GM12878 (cell line): ENCODE measurements around the gene DNAJC11. TPM values are rescaled to one million over a fixed set of nuclear protein-coding genes. Genes with fewer than 3 reads are reported as not detected.

Source experiments
- ATAC-seq: fragments of 200-7000 bp; cut with Tn5 transposase; 3 replicates; pipeline ENCODE4 v1.9.1; 2020; ENCODE audit warnings: mild to moderate bottlenecking, moderate library complexity
- BruUV-seq: library from RNA; stranded (reverse); fragments of 400-500 nt; replicated peaks from 2 replicates; lab custom pipeline; 2021; lab: Mats Ljungman, UMichigan
- CTCF ChIA-PET: fragments of 300-600 bp; sonication (Branson Sonifier 250); formaldehyde crosslinking; extraction: SDS; loops from one replicate; lab custom pipeline; 2021; ENCODE audit warnings: inconsistent platforms; lab: Yijun Ruan, JAX
- POLR2A ChIA-PET: fragments of 350-600 bp; formaldehyde crosslinking; extraction: SDS; loops from one replicate; lab custom pipeline; 2021; ENCODE audit warnings: inconsistent platforms; lab: Charles Lee
- RAD21 ChIA-PET: fragments of 300-600 bp; sonication (Branson Sonifier 250); formaldehyde crosslinking; loops from one replicate; lab custom pipeline; 2023; ENCODE audit warnings: antibody characterized with exemption; ENCODE audit not compliant: unreplicated experiment; lab: Charles Lee
- SMC1A ChIA-PET: fragments of 300-600 bp; sonication (Branson Sonifier 250); formaldehyde crosslinking; loops from one replicate; lab custom pipeline; 2023; ENCODE audit not compliant: unreplicated experiment, uncharacterized antibody; lab: Charles Lee
- DNase-seq: peaks from one replicate; pipeline ENCODE4 v3.0.0-alpha.2; 2011; ENCODE audit warnings: low read depth, low spot score
- FAIRE-seq: peaks from 3 replicates; lab custom pipeline; 2011; peaks lifted over from hg19 to GRCh38; lab: Jason Lieb, UNC
- H2AFZ ChIP-seq: 2 replicates; pipeline ENCODE4 v1.6.0; 2011; ENCODE audit warnings: low read depth, low read length, control low read depth; ENCODE audit not compliant: control insufficient read depth
- H3K27ac ChIP-seq: 2 replicates; pipeline ENCODE4 v1.5.1; 2011; ENCODE audit warnings: control low read depth; ENCODE audit not compliant: control insufficient read depth, insufficient read depth
- H3K27me3 ChIP-seq, 2 experiments: replicated peaks in 1 of 2; 2 replicates each; pipeline versions ENCODE4 v1.6.0 to v1.6.1; 2011; ENCODE audit warnings: low read length in 1 of 2; ENCODE audit not compliant: control insufficient read depth in 2 of 2, insufficient read depth in 2 of 2
- H3K36me3 ChIP-seq, 2 experiments: 2 replicates each; pipeline ENCODE4 v1.5.1; 2011; ENCODE audit warnings: low read length in 1 of 2; ENCODE audit not compliant: control insufficient read depth in 2 of 2, insufficient read depth in 2 of 2
- H3K4me1 ChIP-seq: 2 replicates; pipeline ENCODE4 v1.6.1; 2011; ENCODE audit warnings: mild to moderate bottlenecking, low read length, moderate library complexity, mixed read lengths; ENCODE audit not compliant: control insufficient read depth, insufficient read depth
- H3K4me2 ChIP-seq: 2 replicates; pipeline ENCODE4 v1.6.0; 2011; ENCODE audit warnings: control low read depth; ENCODE audit not compliant: control insufficient read depth, insufficient read depth
- H3K4me3 ChIP-seq: fragments of 200-600 bp; sonication (generic); 2 replicates; pipeline ENCODE4 v1.5.1; 2016
- H3K79me2 ChIP-seq: 2 replicates; pipeline ENCODE4 v1.6.0; 2011; ENCODE audit warnings: low read length; ENCODE audit not compliant: control insufficient read depth, insufficient read depth
- H3K9ac ChIP-seq: 2 replicates; pipeline ENCODE4 v1.8.0; 2011; ENCODE audit warnings: low read length, control low read depth, mixed read lengths; ENCODE audit not compliant: control insufficient read depth, insufficient read depth
- H3K9me3 ChIP-seq: replicated peaks from 3 replicates; pipeline ENCODE4 v1.5.1; 2011; ENCODE audit warnings: mild to moderate bottlenecking, low read length; ENCODE audit not compliant: control insufficient read depth, insufficient read depth
- H4K20me1 ChIP-seq: 2 replicates; pipeline ENCODE4 v1.6.0; 2011; ENCODE audit not compliant: control insufficient read depth, insufficient read depth
- ATF7 ChIP-seq: fragments of 450-650 bp; IDR thresholded peaks from 2 replicates; pipeline ENCODE4 v1.6.1; 2016; ENCODE audit warnings: low read depth, mild to moderate bottlenecking
- BACH1 ChIP-seq: fragments of 450-650 bp; IDR thresholded peaks from 2 replicates; pipeline ENCODE4 v1.6.1; 2017; ENCODE audit warnings: mild to moderate bottlenecking, borderline replicate concordance
- BHLHE40 ChIP-seq, 2 experiments: fragments of 450-650 bp in 1 of 2; IDR thresholded peaks; 2 replicates each; pipeline ENCODE4 v1.6.1; 2011 to 2017; ENCODE audit warnings: low read depth in 2 of 2, borderline replicate concordance in 1 of 2, improper control_type of control experiment in 1 of 2, low read length in 1 of 2, mild to moderate bottlenecking in 1 of 2
- BRCA1 ChIP-seq: IDR thresholded peaks from 2 replicates; pipeline ENCODE4 v1.6.1; 2011; ENCODE audit warnings: low read depth, low read length, improper control_type of control experiment
- FOXM1 ChIP-seq: IDR thresholded peaks from 2 replicates; pipeline ENCODE4 v1.6.1; 2012; ENCODE audit warnings: low read depth, mild to moderate bottlenecking, inconsistent platforms, low read length, moderate library complexity
- MTA2 ChIP-seq: fragments of 450-650 bp; IDR thresholded peaks from 2 replicates; pipeline ENCODE4 v1.6.1; 2016; ENCODE audit warnings: low read depth, mild to moderate bottlenecking, moderate library complexity
- MYC ChIP-seq: IDR thresholded peaks from 2 replicates; pipeline ENCODE4 v1.6.1; 2011; ENCODE audit warnings: mild to moderate bottlenecking, low read length, moderate library complexity, inconsistent platforms; ENCODE audit not compliant: insufficient read depth, insufficient replicate concordance, insufficient read length, severe bottlenecking
- NFIC ChIP-seq: IDR thresholded peaks from 2 replicates; pipeline ENCODE4 v1.6.1; 2012; ENCODE audit warnings: low read depth, mild to moderate bottlenecking, inconsistent platforms, low read length, moderate library complexity
- SIX5 ChIP-seq: IDR thresholded peaks from 2 replicates; pipeline ENCODE4 v1.6.1; 2011; ENCODE audit warnings: mild to moderate bottlenecking, low read depth, low read length, moderate library complexity; ENCODE audit not compliant: severe bottlenecking
- SKIL ChIP-seq: fragments of 450-650 bp; IDR thresholded peaks from 2 replicates; pipeline ENCODE4 v1.6.1; 2017; ENCODE audit warnings: mild to moderate bottlenecking, low read depth, inconsistent platforms; ENCODE audit not compliant: poor library complexity, severe bottlenecking
- SMAD1 ChIP-seq: fragments of 450-650 bp; IDR thresholded peaks from 2 replicates; pipeline ENCODE4 v1.6.1; 2018; ENCODE audit warnings: mild to moderate bottlenecking, low read depth; ENCODE audit not compliant: partially characterized antibody
- TARDBP ChIP-seq: IDR thresholded peaks from 2 replicates; pipeline ENCODE4 v1.6.1; 2016; ENCODE audit warnings: borderline replicate concordance
- TCF7 ChIP-seq: IDR thresholded peaks from 2 replicates; pipeline ENCODE4 v1.6.1; 2014; ENCODE audit warnings: antibody characterized with exemption, borderline replicate concordance
- ZNF274 ChIP-seq: IDR thresholded peaks from one replicate; pipeline ENCODE4 v1.8.0; 2011; ENCODE audit not compliant: insufficient read length, insufficient read depth
- WGBS: methylation state at CpG from one replicate; pipeline ENCODE4 v1.1.6; 2016; ENCODE audit warnings: low lambda C conversion rate; ENCODE audit not compliant: insufficient replicate concordance, insufficient coverage; ENCODE audit errors: missing lambda C conversion rate; 5-methylcytosine and 5-hydroxymethylcytosine counted together
- in situ Hi-C: fragments of 300-500 bp; cut with MboI; formaldehyde crosslinking; loops from 9 replicates; pipeline ENCODE4 v1.14.3; 2018; ENCODE audit warnings: mixed read lengths
- intact Hi-C: fragments of 100-400 bp; cut with micrococcal nuclease; formaldehyde crosslinking; loops from one replicate; pipeline ENCODE4 v1.14.2; 2022; ENCODE audit not compliant: unreplicated experiment
- polyA plus RNA-seq, 11 experiments: library from polyadenylated mRNA; depleted of rRNA in 4 of 11; unstranded in 6 of 11; stranded (reverse) in 5 of 11; fragments of >200 nt; fragmentation: Nextera tagmentation in 4 of 11; fragmentation: Illumina TruSeq in 1 of 11; extraction: Ambion mirVana in 4 of 11; extraction: Trizol in 1 of 11; gene quantifications; 1 replicate in 1 of 11; 2 replicates in 10 of 11; pipeline versions ENCODE4 v1.2.1 to v1.2.3, GENCODE V29; 2011 to 2016; ENCODE audit warnings: inconsistent platforms in 2 of 11, missing spikeins in 2 of 11, low read depth in 1 of 11
- total RNA-seq, 4 experiments: library from RNA; depleted of rRNA in 3 of 4; stranded (reverse); fragments of >200 nt in 3 of 4; fragmentation: Illumina TruSeq in 1 of 4; extraction: Trizol in 1 of 4; gene quantifications; 2 replicates each; pipeline versions ENCODE4 v1.2.1 to v1.2.3, GENCODE V29; 2013 to 2021
- TF ChIP-seq, protein P1 (sequence below): fragments of 450-650 bp; IDR thresholded peaks from 2 replicates; pipeline ENCODE4 v1.6.1; 2016; ENCODE audit warnings: mild to moderate bottlenecking

The DNAJC11 gene
- total and polyA plus RNA-seq, 10 of the 15 experiments (the other 5 are each of a cell fraction or from before 2014, with no cell fraction given), result 5.0 to 58.8 (median 39.5) TPM

DNA sequence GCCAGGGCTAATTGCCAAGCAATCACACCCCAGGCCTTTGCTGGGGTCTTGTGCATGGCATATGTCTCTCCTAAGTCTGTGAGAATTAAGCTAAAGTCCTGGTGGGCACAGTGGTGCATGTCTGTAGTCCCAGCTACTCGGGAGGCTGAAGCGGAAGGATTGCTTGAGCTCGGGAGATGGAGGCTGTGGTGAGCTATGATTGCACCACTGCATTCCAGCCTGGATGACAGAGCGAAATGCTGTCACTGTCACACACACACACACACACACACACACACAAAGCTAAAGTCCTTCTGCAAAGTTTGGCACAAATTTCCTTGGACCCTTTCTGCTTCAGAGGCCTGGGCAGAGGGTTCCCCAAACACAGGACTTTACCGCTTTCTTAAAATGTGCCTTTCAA, 31.3 kb upstream of the DNAJC11 start:
- ATAC-seq (no peak), FAIRE-seq (no peak), DNase-seq (no peak)
- no peaks in the 10 kb centered on the region for H3K9me3 ChIP-seq
- in situ Hi-C loops (no loop called here), intact Hi-C loops (no loop called here)
- H3K4me3 ChIP-seq, result no peak overlapping the region
- H3K4me2 ChIP-seq, result no peak overlapping the region
- ChIA-PET CTCF (interaction anchor here (3.3 kb wide), 1 partner anchor 13 kb away, joined by 13 read pairs; no protein-coding TSS in a partner anchor), RAD21 (no interaction called here), SMC1A (interaction anchor here (1.3 kb wide), 1 partner anchor 161 kb away, joined by 4 read pairs; no protein-coding TSS in a partner anchor), POLR2A (interaction anchor here (0.6 kb wide), 1 partner anchor 506 kb away, joined by 3 read pairs; no protein-coding TSS in a partner anchor)
- H3K36me3 ChIP-seq, result no peaks in the 10 kb centered on the region
- no peak overlapping the region for H3K27ac ChIP-seq
- H3K4me1 ChIP-seq, result no peaks in the 10 kb centered on the region
- 63% methylated on average over 5 of the region's 5 CpGs for whole genome bisulfite sequencing
- no peak for TF ChIP-seq NFIC
- no peak for TF ChIP-seq FOXM1
- BruUV-seq, result no TSS peak
- H2AFZ ChIP-seq, result no peak overlapping the region
- H3K79me2 ChIP-seq, result no peaks in the 10 kb centered on the region
- H3K9ac ChIP-seq, result no peak overlapping the region
- no peaks in the 10 kb centered on the region for H3K27me3 ChIP-seq
- no peaks in the 10 kb centered on the region for H4K20me1 ChIP-seq

GRCh38 chr1:6731905-6732304, 30.3 kb upstream of the DNAJC11 start:
- H3K36me3 ChIP-seq, result no peaks in the 10 kb centered on the region
- H3K4me1 ChIP-seq, result no peaks in the 10 kb centered on the region
- FAIRE-seq (no peak), ATAC-seq (no peak), DNase-seq (no peak)
- TF ChIP-seq BRCA1, result no peak
- no peak for TF ChIP-seq BACH1
- TF ChIP-seq ZNF274, result no peak
- TF ChIP-seq ATF7, result no peak
- no peak for TF ChIP-seq BHLHE40 (IDR thresholded peaks at IDR 0.05; ENCODE audit: borderline replicate concordance in 1 of 2, low read depth in 2 of 2, low read length in 1 of 2)
- TF ChIP-seq TCF7, result no peak
- TF ChIP-seq SKIL, result no peak
- no peak for TF ChIP-seq MYC
- no peak for TF ChIP-seq MTA2
- TF ChIP-seq SIX5, result no peak
- TF ChIP-seq, protein P1, sequence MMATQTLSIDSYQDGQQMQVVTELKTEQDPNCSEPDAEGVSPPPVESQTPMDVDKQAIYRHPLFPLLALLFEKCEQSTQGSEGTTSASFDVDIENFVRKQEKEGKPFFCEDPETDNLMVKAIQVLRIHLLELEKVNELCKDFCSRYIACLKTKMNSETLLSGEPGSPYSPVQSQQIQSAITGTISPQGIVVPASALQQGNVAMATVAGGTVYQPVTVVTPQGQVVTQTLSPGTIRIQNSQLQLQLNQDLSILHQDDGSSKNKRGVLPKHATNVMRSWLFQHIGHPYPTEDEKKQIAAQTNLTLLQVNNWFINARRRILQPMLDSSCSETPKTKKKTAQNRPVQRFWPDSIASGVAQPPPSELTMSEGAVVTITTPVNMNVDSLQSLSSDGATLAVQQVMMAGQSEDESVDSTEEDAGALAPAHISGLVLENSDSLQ, result no peak
- TF ChIP-seq TARDBP, result no peak
- TF ChIP-seq SMAD1, result no peak
- BruUV-seq, result no TSS peak
- WGBS, result 47% methylated on average over 3 of the region's 3 CpGs
- no peak overlapping the region for H3K4me3 ChIP-seq
- no peak overlapping the region for H3K4me2 ChIP-seq
- H3K27me3 ChIP-seq, result no peaks in the 10 kb centered on the region
- in situ Hi-C loops, result no loop called here
- H3K9me3 ChIP-seq, result no peaks in the 10 kb centered on the region
- ChIA-PET RAD21 (no interaction called here), SMC1A (interaction anchor here (1.3 kb wide), 1 partner anchor 162 kb away, joined by 4 read pairs; no protein-coding TSS in a partner anchor), POLR2A (no interaction called here), CTCF (interaction anchor here (3.3 kb wide), 1 partner anchor 12 kb away, joined by 13 read pairs; no protein-coding TSS in a partner anchor)
- H2AFZ ChIP-seq, result no peak overlapping the region
- H4K20me1 ChIP-seq, result no peaks in the 10 kb centered on the region
- intact Hi-C loops, result no loop called here
- H3K9ac ChIP-seq, result no peak overlapping the region
- no peak overlapping the region for H3K27ac ChIP-seq
- no peaks in the 10 kb centered on the region for H3K79me2 ChIP-seq
